Lower lobe of right lung (tissue), 2 donors: ENCODE measurements around the gene CAND2. TPM values are rescaled to one million over a fixed set of nuclear protein-coding genes. Genes with fewer than 3 reads are reported as not detected.

Experiments
- ATAC-seq, 2 donors: fragments of 200-7000 bp; cut with Tn5 transposase; one replicate each; pipeline ENCODE4 v1.9.1; 2020 to 2022; ENCODE audit warnings: mild to moderate bottlenecking in 2 of 2, moderate library complexity in 2 of 2
- DNase-seq: peaks from one replicate; pipeline ENCODE4 v3.0.0-alpha.2; 2020
- H3K27ac ChIP-seq: fragments of 200-600 bp; one replicate; pipeline ENCODE4 v1.8.0; 2022
- H3K27me3 ChIP-seq: fragments of 200-600 bp; one replicate; pipeline ENCODE4 v1.8.0; 2022; ENCODE audit warnings: low read depth
- H3K36me3 ChIP-seq: fragments of 200-600 bp; one replicate; pipeline ENCODE4 v1.8.0; 2022; ENCODE audit warnings: mild to moderate bottlenecking
- H3K4me1 ChIP-seq: fragments of 200-600 bp; one replicate; pipeline ENCODE4 v1.8.0; 2022
- H3K4me3 ChIP-seq: fragments of 200-600 bp; one replicate; pipeline ENCODE4 v1.8.0; 2022; ENCODE audit warnings: mild to moderate bottlenecking
- H3K9me3 ChIP-seq: fragments of 200-600 bp; one replicate; pipeline ENCODE4 v1.8.0; 2022
- intact Hi-C: fragments of 100-400 bp; cut with DNase I; formaldehyde crosslinking; loops from one replicate; pipeline ENCODE4 v1.11.0; 2022
- total RNA-seq: library from RNA; stranded (reverse); fragmentation: NEBNext Ultra II Directional; extraction: Animal tissue kit (Norgen Biotek cat#: 25700); gene quantifications from one replicate; pipeline ENCODE4 v1.2.1, GENCODE V29; 2021
- TF ChIP-seq, protein P1 (sequence below): fragments of 200-600 bp; IDR thresholded peaks from one replicate; pipeline ENCODE4 v1.8.0; 2022; ENCODE audit warnings: antibody characterized with exemption, mild to moderate bottlenecking
- donor health status: DM: no; HTN: yes; CAD: no; lungs with severe emphysema.

CAND2 gene
- total RNA-seq, 1 donor from 2014 or later = 6.4 TPM

DNA sequence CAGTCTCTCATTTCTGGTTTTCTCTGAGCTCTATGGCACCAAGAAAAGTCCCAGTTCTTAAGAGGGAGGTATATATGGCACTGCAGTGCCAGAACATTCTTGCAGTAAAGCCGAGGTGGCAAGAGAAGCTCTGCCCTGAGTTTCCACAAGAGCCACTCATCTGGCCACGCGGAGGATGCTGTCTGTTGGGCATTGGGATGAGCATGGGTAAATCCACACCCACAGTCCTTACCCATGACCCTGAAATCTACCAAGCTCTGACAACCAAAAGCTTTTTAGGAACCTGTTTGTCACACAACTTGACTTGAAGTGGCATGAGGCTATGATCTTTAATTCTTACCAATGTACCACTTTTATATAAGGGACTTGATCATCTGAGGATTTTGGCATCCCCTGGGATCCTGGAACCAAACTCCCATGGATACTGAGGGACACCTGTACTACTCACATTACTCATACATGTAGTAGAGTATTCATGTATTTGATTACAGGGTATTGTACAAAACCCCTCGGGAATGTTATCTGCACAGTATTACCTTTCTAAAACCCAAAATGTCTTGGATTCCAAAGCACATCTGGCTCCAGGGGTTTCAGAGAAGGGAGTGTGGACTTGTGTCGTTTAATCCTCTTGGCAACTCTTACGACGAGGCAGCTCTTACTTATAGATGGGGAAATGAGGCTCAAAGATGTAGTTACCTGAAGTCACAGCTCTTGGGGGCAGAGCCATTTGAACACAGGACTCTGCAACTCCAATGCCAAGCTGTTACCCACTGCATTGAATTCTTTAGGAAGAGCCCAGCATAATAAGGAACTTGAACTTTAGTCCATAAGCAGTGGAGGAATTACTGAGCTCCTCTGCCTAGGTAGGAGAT is 36.1 kb downstream of the CAND2 start:
- no peak overlapping the region for H3K27ac ChIP-seq
- DNase-seq (no peak), ATAC-seq (no peak)
- intact Hi-C loops = no loop called here
- no peaks in the 10 kb centered on the region for H3K9me3 ChIP-seq
- TF ChIP-seq, protein P1, sequence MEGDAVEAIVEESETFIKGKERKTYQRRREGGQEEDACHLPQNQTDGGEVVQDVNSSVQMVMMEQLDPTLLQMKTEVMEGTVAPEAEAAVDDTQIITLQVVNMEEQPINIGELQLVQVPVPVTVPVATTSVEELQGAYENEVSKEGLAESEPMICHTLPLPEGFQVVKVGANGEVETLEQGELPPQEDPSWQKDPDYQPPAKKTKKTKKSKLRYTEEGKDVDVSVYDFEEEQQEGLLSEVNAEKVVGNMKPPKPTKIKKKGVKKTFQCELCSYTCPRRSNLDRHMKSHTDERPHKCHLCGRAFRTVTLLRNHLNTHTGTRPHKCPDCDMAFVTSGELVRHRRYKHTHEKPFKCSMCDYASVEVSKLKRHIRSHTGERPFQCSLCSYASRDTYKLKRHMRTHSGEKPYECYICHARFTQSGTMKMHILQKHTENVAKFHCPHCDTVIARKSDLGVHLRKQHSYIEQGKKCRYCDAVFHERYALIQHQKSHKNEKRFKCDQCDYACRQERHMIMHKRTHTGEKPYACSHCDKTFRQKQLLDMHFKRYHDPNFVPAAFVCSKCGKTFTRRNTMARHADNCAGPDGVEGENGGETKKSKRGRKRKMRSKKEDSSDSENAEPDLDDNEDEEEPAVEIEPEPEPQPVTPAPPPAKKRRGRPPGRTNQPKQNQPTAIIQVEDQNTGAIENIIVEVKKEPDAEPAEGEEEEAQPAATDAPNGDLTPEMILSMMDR = no peak
- H3K36me3 ChIP-seq = peaks cover 96% of the 10 kb centered on the region
- peaks cover 2% of the 10 kb centered on the region for H3K4me1 ChIP-seq
- H3K4me3 ChIP-seq = no peak overlapping the region
- H3K27me3 ChIP-seq = no peaks in the 10 kb centered on the region

DNA sequence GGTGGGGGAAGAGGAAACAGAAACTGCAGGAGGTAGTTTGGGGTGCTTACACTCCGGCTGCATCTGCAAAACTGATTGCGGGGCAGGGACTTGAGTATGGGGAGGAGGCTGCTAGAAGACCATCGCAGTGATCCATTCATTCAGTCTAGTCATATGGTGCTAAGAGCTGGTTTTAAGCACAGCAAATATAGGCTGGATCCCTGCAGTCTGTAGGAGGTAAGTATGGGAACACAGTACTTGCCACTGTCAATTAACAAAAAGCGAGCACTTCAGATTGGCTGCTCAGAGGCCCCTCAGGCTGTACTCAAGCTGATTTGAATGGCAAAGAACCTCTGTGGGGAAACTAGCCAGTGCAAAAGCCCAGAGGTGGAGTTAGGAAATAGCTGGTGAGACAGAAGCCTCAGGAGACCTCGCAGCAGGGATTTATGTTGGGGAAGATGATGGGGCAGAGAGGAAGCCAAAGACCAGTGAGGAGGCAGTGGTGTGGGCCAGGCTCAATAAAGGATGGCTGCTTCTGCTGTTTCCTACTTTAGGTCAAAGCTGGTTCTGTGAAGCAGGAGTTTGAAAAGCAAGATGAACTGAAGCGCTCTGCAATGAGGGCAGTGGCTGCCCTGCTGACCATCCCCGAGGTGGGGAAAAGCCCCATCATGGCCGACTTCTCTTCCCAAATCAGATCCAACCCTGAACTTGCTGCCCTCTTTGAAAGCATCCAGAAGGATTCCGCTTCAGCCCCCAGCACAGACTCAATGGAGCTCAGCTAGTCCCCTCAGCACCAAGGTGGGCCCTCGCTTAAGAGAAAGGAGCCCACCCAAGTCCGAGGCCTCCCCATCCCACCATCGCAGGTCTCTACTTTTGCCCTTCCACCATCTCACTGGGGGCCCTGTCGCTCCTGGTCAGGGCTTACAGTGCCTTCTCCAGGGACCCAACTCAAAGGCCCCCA is 37.0 kb downstream of the CAND2 start:
- Histone ChIP-seq H3K36me3 (peaks cover 99% of the 10 kb centered on the region), H3K4me3 (no peak overlapping the region), H3K27ac (no peak overlapping the region), H3K4me1 (peaks cover 11% of the 10 kb centered on the region), H3K9me3 (no peaks in the 10 kb centered on the region), H3K27me3 (no peaks in the 10 kb centered on the region)
- TF ChIP-seq, protein P1 = no peak
- intact Hi-C loops = no loop called here
- DNase-seq (no peak), ATAC-seq (no peak)

DNA sequence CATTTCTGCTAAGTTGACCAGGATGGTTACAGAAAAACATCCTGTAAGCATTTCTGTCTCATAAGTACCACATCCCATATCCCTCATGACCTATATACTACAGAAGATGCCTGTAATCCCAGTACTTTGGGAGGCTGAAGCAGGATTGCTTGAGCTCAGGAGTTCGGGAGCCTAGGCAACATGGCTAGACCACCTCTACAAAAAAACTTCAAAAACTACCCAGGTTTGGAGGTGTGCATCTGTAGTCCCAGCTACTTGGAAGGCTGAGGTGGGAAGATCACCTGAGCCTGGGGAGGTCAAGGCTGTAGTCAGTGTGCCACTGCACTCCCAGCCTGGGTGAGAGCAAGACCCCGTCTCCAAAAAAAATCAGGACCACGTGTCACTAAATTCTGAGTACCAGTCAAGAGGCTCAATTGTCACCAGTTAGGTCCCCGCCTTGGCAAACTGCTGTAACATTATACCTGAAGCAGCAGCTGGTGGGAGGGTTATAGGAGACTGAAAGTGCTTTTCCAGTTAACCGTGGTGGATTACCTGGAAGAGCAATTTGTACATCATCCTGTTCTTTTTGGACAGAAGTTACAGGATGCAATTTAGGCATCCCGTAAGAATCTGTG is 38.7 kb downstream of the CAND2 start:
- no peak for DNase-seq
- TF ChIP-seq, protein P1 = no peak
- Histone ChIP-seq H3K36me3 (peaks cover 98% of the 10 kb centered on the region), H3K4me1 (peaks cover 28% of the 10 kb centered on the region), H3K4me3 (no peak overlapping the region), H3K27ac (no peak overlapping the region), H3K9me3 (no peaks in the 10 kb centered on the region), H3K27me3 (no peaks in the 10 kb centered on the region)
- intact Hi-C loops = no loop called here
- ATAC-seq = no peak

DNA sequence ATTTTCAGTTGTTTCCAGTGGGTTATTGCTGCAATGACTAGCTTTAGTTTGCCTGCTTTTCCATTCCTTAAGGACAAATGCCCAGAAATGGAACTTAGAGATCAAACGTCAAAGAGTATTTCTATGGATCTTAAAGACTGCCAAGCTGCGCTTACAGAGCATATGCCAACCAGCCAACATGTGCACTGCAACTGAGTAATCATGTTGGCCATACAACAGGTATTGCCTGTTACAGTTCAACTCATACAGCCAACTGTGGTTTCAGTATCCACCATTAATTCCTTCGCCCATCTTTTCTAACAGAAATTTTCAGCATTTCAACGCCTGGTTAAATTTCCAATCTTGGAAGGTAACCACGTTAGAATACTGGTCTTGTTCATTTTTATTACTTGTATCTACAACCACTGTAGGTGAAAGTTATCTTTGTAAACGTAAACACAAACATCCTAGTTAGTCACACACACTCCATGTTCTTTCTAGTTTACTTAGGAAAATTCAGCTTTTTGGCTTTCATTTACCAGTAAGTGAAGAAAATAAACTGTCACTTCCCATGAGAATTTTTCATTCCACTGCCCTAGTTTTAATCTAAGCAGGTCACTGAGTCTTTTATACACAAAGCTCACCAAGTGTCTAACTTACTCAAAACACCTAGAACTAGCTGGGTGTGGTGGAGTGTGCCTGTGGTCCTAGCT is 41.0 kb downstream of the CAND2 start:
- Histone ChIP-seq H3K4me1 (peaks cover 40% of the 10 kb centered on the region), H3K27ac (no peak overlapping the region), H3K27me3 (no peaks in the 10 kb centered on the region), H3K36me3 (peaks cover 76% of the 10 kb centered on the region), H3K4me3 (no peak overlapping the region), H3K9me3 (no peaks in the 10 kb centered on the region)
- ATAC-seq = no peak
- intact Hi-C loops = no loop called here
- TF ChIP-seq, protein P1 = no peak
- DNase-seq = no peak
